Choroid plexus epithelial cell (primary cell): ENCODE data around the gene CLIP1.

Experiments
- DNase-seq: peaks from one replicate; pipeline ENCODE4 v3.0.0-alpha.2; 2010; ENCODE audit warnings: low read depth
- H3K4me3 ChIP-seq: 2 replicates; pipeline ENCODE4 v1.5.1; 2011; ENCODE audit warnings: low read depth, mild to moderate bottlenecking, control low read depth, low read length, moderate library complexity
- TF ChIP-seq, protein P1 (sequence below): conservative IDR thresholded peaks from 2 replicates; pipeline ENCODE4 v1.5.1; 2011; ENCODE audit warnings: low read depth, mild to moderate bottlenecking, control low read depth, inconsistent platforms, low read length, moderate library complexity

The CLIP1 gene

DNA sequence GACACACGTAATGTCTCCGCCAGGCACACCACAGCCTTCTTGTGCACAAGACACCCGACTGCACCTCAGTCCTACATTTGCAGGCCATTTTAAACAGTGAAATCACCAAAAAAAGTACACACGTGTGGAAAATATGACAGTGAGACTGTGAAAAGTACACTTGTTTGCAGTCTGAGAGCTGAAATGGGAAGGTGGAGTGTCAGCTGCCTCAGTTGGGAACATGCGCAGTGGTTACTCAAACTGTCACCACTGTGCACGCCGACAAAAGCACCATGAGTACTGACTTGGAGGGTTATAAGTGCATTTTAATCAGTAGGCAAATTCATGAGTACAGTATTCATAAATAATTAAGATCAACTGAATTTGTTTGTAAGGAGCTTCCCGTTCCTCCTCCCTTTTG, 171.9 kb downstream of the CLIP1 start:
- no peak for DNase-seq
- TF ChIP-seq, protein P1, sequence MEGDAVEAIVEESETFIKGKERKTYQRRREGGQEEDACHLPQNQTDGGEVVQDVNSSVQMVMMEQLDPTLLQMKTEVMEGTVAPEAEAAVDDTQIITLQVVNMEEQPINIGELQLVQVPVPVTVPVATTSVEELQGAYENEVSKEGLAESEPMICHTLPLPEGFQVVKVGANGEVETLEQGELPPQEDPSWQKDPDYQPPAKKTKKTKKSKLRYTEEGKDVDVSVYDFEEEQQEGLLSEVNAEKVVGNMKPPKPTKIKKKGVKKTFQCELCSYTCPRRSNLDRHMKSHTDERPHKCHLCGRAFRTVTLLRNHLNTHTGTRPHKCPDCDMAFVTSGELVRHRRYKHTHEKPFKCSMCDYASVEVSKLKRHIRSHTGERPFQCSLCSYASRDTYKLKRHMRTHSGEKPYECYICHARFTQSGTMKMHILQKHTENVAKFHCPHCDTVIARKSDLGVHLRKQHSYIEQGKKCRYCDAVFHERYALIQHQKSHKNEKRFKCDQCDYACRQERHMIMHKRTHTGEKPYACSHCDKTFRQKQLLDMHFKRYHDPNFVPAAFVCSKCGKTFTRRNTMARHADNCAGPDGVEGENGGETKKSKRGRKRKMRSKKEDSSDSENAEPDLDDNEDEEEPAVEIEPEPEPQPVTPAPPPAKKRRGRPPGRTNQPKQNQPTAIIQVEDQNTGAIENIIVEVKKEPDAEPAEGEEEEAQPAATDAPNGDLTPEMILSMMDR: no peak
- no peak overlapping the region for H3K4me3 ChIP-seq

DNA sequence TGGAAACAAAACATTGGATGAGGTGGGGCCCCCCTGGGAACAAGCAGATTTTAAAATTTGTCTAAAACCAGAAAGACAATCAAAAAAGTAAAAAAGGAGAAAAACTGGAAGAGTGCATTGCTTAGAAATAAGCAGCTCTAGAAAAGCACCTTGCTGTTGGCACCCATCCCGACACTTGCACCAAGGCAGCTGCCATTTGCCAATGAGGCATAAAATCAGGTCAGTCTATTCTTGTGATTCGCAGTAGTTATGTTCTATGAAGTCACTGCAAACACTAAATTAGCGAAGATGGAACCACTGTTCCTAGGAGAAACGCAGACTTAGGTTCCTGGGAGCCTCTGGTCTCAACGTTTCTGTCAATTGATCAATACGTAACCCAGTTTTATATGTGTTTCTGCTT, 172.4 kb downstream of the CLIP1 start:
- no peak overlapping the region for H3K4me3 ChIP-seq
- TF ChIP-seq, protein P1: no peak
- no peak for DNase-seq

DNA sequence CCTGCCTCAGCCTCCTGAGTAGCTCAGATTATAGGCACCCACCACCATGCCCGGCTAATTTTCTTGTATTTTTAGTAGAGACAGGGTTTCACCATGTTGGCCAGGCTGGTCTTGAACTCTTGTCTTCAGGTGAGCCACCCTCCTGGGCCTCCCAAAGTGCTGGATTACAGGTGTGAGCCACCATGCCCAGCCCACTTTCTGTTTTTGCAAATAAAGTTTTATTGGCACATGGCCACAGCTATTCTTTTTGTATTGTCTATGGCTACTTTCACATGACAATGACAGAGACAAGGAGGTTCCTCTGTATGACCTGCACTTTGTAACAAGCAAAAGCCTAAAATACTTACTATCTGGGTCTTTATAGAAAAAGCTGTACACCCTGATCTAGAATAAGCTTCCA, 176.9 kb downstream of the CLIP1 start:
- H3K4me3 ChIP-seq: no peak overlapping the region
- TF ChIP-seq, protein P1: no peak
- no peak for DNase-seq

DNA sequence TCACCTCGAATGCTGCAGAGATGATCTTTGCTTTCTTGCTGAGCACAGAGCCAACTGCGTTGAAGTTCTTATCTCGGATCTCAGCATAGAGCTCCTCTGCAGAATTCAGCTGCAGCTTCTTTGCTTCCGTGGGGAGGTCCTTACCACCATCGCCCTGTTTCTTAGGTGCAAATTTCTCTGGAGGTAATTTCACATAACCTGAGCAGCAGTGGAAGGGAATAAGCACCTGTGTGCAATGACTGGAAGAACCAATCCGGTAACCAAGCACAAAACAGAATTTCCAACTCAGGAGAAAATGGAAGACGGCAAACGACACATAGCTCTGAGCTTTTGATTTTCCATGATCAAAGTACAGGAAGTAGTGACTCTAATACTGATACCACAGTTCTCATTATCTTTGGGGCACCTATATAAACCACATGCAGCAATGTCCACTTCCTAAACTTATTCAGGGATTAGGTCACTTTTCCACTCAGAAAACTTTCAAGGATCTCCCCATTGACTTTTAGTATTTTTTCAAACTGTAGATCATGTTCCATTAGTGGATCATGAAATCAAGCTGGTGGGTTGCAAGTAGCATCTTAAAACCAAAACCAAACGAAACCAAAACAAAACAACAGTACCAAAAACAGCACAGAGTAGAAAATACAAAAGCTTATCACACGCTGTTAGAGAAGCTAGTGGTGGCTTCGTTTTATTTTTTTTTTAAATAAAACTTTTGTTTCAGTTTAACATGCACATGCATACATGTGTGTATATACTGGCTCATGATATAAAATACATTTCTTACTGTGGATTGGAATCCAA, 177.7 kb downstream of the CLIP1 start:
- no peak for DNase-seq
- H3K4me3 ChIP-seq: no peak overlapping the region

DNA sequence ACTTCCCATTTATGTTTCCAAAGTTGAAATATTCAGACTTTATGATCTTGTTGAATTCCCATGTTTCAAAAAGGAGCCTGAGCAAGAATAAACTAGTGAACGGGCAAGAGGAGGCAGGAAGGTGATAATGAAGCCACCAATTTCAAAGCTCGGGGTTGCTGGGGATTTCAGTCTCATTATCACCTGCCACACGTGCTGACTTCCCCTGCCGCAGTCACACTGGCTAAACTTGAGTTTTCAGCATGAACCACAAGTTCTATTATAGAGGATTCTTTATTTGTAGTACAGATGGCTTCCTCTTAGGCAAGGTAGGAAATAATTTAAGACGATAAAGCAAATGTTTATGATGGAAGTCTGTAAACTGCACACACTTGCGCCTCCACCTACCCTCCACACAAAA, 178.5 kb downstream of the CLIP1 start:
- TF ChIP-seq, protein P1: no peak
- DNase-seq: no peak
- H3K4me3 ChIP-seq: no peak overlapping the region

More for the DNA sequence above, 177.7 kb downstream of the CLIP1 start:
- TF ChIP-seq, protein P1: no peak

DNA sequence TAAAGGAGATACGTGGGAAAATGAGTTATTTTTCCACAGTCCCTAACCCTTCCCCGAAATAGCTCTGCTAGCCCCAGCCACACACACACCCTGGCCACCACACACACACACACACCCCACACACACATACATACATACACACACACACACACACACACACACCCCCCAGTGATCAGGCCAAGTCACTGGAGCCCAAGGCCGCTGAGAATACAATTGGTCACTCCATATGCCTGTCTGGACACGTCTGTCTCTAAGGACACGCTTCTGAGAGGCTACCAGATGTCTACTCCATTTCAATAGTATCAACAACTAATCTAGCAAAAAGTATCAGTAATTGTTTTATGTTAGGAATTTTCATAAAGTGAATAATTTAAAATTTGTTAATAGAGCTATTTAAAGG, 183.6 kb downstream of the CLIP1 start:
- TF ChIP-seq, protein P1: no peak
- no peak for DNase-seq
- no peak overlapping the region for H3K4me3 ChIP-seq

DNA sequence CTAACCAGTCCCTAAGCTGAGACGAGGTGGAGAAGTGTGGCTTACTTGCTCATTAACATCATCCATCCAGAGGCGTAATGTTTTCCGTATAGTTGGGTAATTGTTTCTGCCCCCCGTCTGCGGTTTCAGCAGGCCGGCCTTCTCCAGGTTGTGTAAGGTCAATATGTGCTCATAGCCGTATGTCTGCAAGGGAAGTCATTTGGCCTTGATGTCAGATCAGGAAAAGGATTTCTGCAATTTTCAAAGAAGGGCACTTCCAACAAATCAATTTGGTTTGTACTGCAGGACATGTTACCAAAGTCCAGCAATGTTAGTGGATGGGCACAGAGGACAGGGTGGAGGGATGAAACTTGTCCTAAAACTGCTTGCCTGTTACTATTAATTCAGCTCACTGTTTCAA, 186.7 kb downstream of the CLIP1 start:
- H3K4me3 ChIP-seq: no peak overlapping the region
- DNase-seq: no peak
- TF ChIP-seq, protein P1: no peak
